HCT116 (cell line): Measurements from ENCODE around the gene NLGN2.

Experiments
- CEBPB ChIP-seq: IDR thresholded peaks from 2 replicates; pipeline ENCODE4 v1.6.1; 2012; ENCODE audit warnings: low read depth
- CTCF ChIP-seq, 3 experiments: fragments of 200-600 bp in 1 of 3; sonication (generic) in 1 of 3; IDR thresholded peaks in 2 of 3; conservative IDR thresholded peaks in 1 of 3; 2 replicates each; pipeline ENCODE4 v1.5.1; 2012 to 2017; ENCODE audit warnings: low read depth in 2 of 3, low read length in 2 of 3, antibody characterized with exemption in 1 of 3, borderline replicate concordance in 1 of 3, control low read depth in 1 of 3, mild to moderate bottlenecking in 1 of 3, mixed read lengths in 1 of 3, mixed run types in 1 of 3, moderate library complexity in 1 of 3; ENCODE audit not compliant: insufficient read depth in 1 of 3
- JUND ChIP-seq: IDR thresholded peaks from 2 replicates; pipeline ENCODE4 v1.6.1; 2012
- POLR2A ChIP-seq: IDR thresholded peaks from 2 replicates; pipeline ENCODE4 v1.7.0; 2011; ENCODE audit warnings: borderline replicate concordance; ENCODE audit not compliant: insufficient read depth, insufficient read length; ENCODE audit errors: extremely low read depth
- REST ChIP-seq: IDR thresholded peaks from 2 replicates; pipeline ENCODE4 v1.6.1; 2012; ENCODE audit warnings: low read depth
- SIN3A ChIP-seq: IDR thresholded peaks from 2 replicates; pipeline ENCODE4 v1.6.1; 2012; ENCODE audit warnings: low read depth
- SP1 ChIP-seq: IDR thresholded peaks from 2 replicates; pipeline ENCODE4 v1.6.1; 2012; ENCODE audit warnings: low read depth
- SRF ChIP-seq: IDR thresholded peaks from 2 replicates; pipeline ENCODE4 v1.6.1; 2012; ENCODE audit warnings: low read depth
- TCF7L2 ChIP-seq: IDR thresholded peaks from 2 replicates; pipeline ENCODE4 v1.7.0; 2011; ENCODE audit warnings: borderline replicate concordance, inconsistent platforms; ENCODE audit not compliant: insufficient read depth, insufficient read length; ENCODE audit errors: extremely low read depth
- ZNF274 ChIP-seq: fragments of 200-500 bp; sonication (Bioruptor generic); IDR thresholded peaks from 2 replicates; pipeline ENCODE4 v1.6.1; 2014; ENCODE audit warnings: mild to moderate bottlenecking, low read depth, low read length, inconsistent platforms

DNA sequence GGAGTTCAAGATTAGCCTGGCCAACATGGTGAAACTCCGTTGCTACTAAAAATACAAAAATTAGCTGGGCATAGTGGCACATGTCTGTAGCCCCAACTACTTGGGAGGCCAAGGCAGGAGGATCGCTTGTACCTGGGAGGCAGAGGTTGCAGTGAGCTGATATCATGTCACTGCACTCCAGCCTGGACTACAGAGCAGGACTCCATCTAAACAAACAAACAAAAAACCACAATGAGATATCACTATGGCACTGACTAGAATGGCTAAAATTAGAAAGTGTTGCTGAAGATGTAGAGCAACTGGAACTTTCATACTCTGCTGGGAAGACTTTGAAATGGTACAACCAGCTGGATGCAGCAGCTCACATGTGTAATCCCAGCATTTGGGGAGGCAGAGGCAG lies 33.3 kb upstream of the NLGN2 start:
- TF ChIP-seq POLR2A (no peak), CTCF (IDR thresholded peaks at IDR 0.05 in 2 of 3, conservative IDR thresholded peaks at IDR 0.05 in 1 of 3; ENCODE audit: borderline replicate concordance in 1 of 3, insufficient read depth in 1 of 3, low read depth in 2 of 3, low read length in 2 of 3) (no peak), REST (no peak), CEBPB (no peak), SP1 (no peak), SIN3A (no peak), JUND (no peak), TCF7L2 (no peak), ZNF274 (no peak), SRF (no peak)
